ENCODE results near the gene MPZL1. TPM values are rescaled to one million over a fixed set of nuclear protein-coding genes. Genes with fewer than 3 reads are reported as not detected.

MPZL1 gene
- total and polyA plus RNA-seq, 2 of the 13 experiments (the other 11 are each of a cell fraction or from before 2014, with no cell fraction given): 38.0 to 68.7 TPM

DNA sequence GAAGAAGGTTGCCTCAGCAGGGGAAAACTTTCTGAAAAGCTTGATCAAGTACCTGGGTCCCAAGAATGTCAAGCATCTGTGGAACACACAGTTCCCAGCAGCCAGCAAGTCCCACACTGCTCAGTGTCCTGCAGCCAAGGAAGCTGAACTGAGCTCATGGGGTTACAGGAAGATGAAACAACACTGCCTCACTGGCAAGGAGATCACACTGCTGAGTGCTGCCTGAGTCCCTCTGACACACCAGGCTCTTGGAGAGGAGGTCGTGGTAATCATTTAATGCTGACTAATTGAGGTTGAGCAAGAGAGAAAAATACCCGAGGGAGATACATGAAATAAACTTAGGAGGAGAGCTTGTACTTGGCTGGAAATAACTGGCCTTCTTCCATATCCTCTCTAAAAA, 75.2 kb downstream of the MPZL1 start:
- H3K27ac ChIP-seq (ENCODE audit: extremely low read length, insufficient read depth, low read length): no peak overlapping the region
- no peak overlapping the region for H2AFZ ChIP-seq (ENCODE audit: low read length)
- FAIRE-seq (no peak), DNase-seq (ENCODE audit: low spot score) (no peak), ATAC-seq (peak; percentile 38; the same call in 2 of the 3 replicates)
- no peak overlapping the region for H3K9ac ChIP-seq (ENCODE audit: insufficient read depth, low read depth, low read length)
- in situ Hi-C loops (cut with HindIII; ENCODE audit: extremely low pct_ligation_motif_present, low pct_unique_long_range_greater_than_20kb): no loop called here
- intact Hi-C loops (cut with micrococcal nuclease; ENCODE audit: unreplicated experiment): no loop called here
- H3K27me3 ChIP-seq (ENCODE audit: control insufficient read depth in 1 of 2, insufficient read depth in 2 of 2, low read length in 2 of 2): no peaks in the 10 kb centered on the region
- no peak overlapping the region for H3K4me3 ChIP-seq (replicated peaks in 1 of 3; ENCODE audit: insufficient read depth in 1 of 3, low read depth in 2 of 3, low read length in 3 of 3)
- TF ChIP-seq NFYB (CRISPR knock-in tag; IDR thresholded peaks at IDR 0.05) (no peak), TOE1 (CRISPR knock-in tag; IDR thresholded peaks at IDR 0.05) (no peak), REPIN1 (CRISPR knock-in tag; IDR thresholded peaks at IDR 0.05; ENCODE audit: borderline replicate concordance, low read depth) (no peak), SCMH1 (CRISPR knock-in tag; IDR thresholded peaks at IDR 0.05; ENCODE audit: borderline replicate concordance) (no peak), SNAPC2 (CRISPR knock-in tag; IDR thresholded peaks at IDR 0.05) (no peak), MAF1 (CRISPR knock-in tag; IDR thresholded peaks at IDR 0.05; ENCODE audit: borderline replicate concordance) (no peak)
- POLR2A ChIA-PET: no interaction called here
- H3K4me2 ChIP-seq (ENCODE audit: low read depth, low read length): no peak overlapping the region
- H3K79me2 ChIP-seq (ENCODE audit: insufficient read depth, low read length): no peaks in the 10 kb centered on the region
- no TSS peak for BruUV-seq (replicated peaks)
- WGBS (ENCODE audit: low lambda C conversion rate): 52% methylated on average over 2 of the region's 2 CpGs
- no peaks in the 10 kb centered on the region for H3K9me3 ChIP-seq (ENCODE audit: low read length)
- peaks cover 7% of the 10 kb centered on the region; the same call in 1 of the 2 replicates for H3K4me1 ChIP-seq (ENCODE audit: insufficient read depth, low read length)
- no peaks in the 10 kb centered on the region; a peak in 1 of 5 replicates for H3K36me3 ChIP-seq (replicated peaks in 1 of 2; ENCODE audit: control insufficient read depth in 1 of 2, insufficient read depth in 2 of 2, low read length in 2 of 2)
- CTCF ChIA-PET (ENCODE audit: low intra/inter-chr PET ratio, low total read pairs): no interaction called here
- no peaks in the 10 kb centered on the region for H4K20me1 ChIP-seq (ENCODE audit: insufficient read depth, low read length)

DNA sequence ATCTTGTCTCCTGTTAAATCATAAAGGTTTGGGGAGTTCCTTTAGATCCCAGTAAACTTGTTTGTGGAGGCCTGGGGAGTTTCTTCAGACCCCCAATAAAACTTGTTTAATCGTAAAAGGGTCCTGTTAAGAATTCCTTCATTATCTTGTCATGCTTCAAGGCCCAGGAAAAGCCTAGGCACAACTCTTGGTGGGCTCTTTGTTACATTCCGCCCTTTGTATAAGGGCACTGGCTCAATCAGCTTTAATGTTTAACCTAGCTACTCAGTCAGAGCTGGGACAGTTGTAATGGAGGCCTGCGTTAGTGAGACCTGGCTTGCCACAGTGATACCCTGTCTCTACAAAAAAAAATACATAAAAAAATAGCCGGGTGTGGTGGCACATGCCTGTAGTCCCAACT, 77.2 kb downstream of the MPZL1 start:
- Histone ChIP-seq H3K4me3 (replicated peaks in 1 of 3; ENCODE audit: insufficient read depth in 1 of 3, low read depth in 2 of 3, low read length in 3 of 3) (no peak overlapping the region), H3K9me3 (ENCODE audit: low read length) (no peaks in the 10 kb centered on the region), H3K79me2 (ENCODE audit: insufficient read depth, low read length) (no peaks in the 10 kb centered on the region), H3K9ac (ENCODE audit: insufficient read depth, low read depth, low read length) (no peak overlapping the region), H3K4me1 (ENCODE audit: insufficient read depth, low read length) (peaks cover 13% of the 10 kb centered on the region), H3K27me3 (ENCODE audit: control insufficient read depth in 1 of 2, insufficient read depth in 2 of 2, low read length in 2 of 2) (no peaks in the 10 kb centered on the region), H3K4me2 (ENCODE audit: low read depth, low read length) (no peak overlapping the region), H2AFZ (ENCODE audit: low read length) (no peak overlapping the region), H4K20me1 (ENCODE audit: insufficient read depth, low read length) (no peaks in the 10 kb centered on the region), H3K27ac (ENCODE audit: extremely low read length, insufficient read depth, low read length) (no peak overlapping the region), H3K36me3 (replicated peaks in 1 of 2; ENCODE audit: control insufficient read depth in 1 of 2, insufficient read depth in 2 of 2, low read length in 2 of 2) (no peaks in the 10 kb centered on the region)
- FAIRE-seq (no peak), DNase-seq (ENCODE audit: low spot score) (no peak), ATAC-seq (no peak)
- no TSS peak for BruUV-seq (replicated peaks)
- in situ Hi-C loops (cut with HindIII; ENCODE audit: extremely low pct_ligation_motif_present, low pct_unique_long_range_greater_than_20kb): no loop called here
- 75% methylated on average over 4 of the region's 4 CpGs for WGBS (ENCODE audit: low lambda C conversion rate)
- POLR2A ChIA-PET: no interaction called here
- CTCF ChIA-PET (ENCODE audit: low intra/inter-chr PET ratio, low total read pairs): no interaction called here
- TF ChIP-seq RFX3 (CRISPR knock-in tag; IDR thresholded peaks at IDR 0.05) (no peak), ZNF768 (CRISPR knock-in tag; IDR thresholded peaks at IDR 0.05) (no peak), ZSCAN29 (CRISPR knock-in tag; conservative IDR thresholded peaks at IDR 0.05) (no peak), ZNF615 (CRISPR knock-in tag; IDR thresholded peaks at IDR 0.05; ENCODE audit: borderline replicate concordance) (no peak), NONO (IDR thresholded peaks at IDR 0.05) (no peak), NONO (CRISPR knock-in tag; conservative IDR thresholded peaks at IDR 0.05) (no peak), DNMT3B (CRISPR knock-in tag; conservative IDR thresholded peaks at IDR 0.05) (no peak), NFE2 (CRISPR knock-in tag; IDR thresholded peaks at IDR 0.05) (no peak), SIX1 (CRISPR knock-in tag; IDR thresholded peaks at IDR 0.05; ENCODE audit: borderline replicate concordance) (no peak), MYNN (CRISPR knock-in tag; IDR thresholded peaks at IDR 0.05; ENCODE audit: low read depth) (no peak), FOXP1 (IDR thresholded peaks at IDR 0.05) (no peak), FOXP1 (CRISPR knock-in tag; IDR thresholded peaks at IDR 0.05) (no peak), ZNF773 (CRISPR knock-in tag; IDR thresholded peaks at IDR 0.05; ENCODE audit: borderline replicate concordance) (no peak)
- TF ChIP-seq, protein P1, sequence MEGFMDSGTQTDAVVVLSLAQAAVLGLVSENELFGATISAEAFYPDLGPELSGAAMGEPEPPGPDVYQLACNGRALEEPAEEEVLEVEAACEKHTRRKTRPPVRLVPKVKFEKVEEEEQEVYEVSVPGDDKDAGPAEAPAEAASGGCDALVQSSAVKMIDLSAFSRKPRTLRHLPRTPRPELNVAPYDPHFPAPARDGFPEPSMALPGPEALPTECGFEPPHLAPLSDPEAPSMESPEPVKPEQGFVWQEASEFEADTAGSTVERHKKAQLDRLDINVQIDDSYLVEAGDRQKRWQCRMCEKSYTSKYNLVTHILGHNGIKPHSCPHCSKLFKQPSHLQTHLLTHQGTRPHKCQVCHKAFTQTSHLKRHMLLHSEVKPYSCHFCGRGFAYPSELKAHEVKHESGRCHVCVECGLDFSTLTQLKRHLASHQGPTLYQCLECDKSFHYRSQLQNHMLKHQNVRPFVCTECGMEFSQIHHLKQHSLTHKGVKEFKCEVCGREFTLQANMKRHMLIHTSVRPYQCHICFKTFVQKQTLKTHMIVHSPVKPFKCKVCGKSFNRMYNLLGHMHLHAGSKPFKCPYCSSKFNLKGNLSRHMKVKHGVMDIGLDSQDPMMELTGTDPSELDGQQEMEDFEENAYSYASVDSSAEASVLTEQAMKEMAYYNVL (CRISPR knock-in tag; IDR thresholded peaks at IDR 0.05; ENCODE audit: borderline replicate concordance): no peak
- intact Hi-C loops (cut with micrococcal nuclease; ENCODE audit: unreplicated experiment): no loop called here
